Adipose tissue (tissue), 3 donors: ENCODE measurements around the gene PCYT1B. TPM values are rescaled to one million over a fixed set of nuclear protein-coding genes. Genes with fewer than 3 reads are reported as not detected.
"Not testable (repeated sequence)": the region's sequence is repeated elsewhere in the genome, so short reads cannot be mapped to it uniquely, and the experiment has no call there.

Source experiments
- H3K27ac ChIP-seq: one replicate; pipeline ENCODE4 v1.5.1; 2013; ENCODE audit warnings: low read depth, low read length
- WGBS, 3 donors: extraction: QIAGEN DNeasy Blood & Tissue Kit; methylation state at CpG; one replicate each; pipeline ENCODE4 v1.1.7; 2013; 5-methylcytosine and 5-hydroxymethylcytosine counted together
- polyA plus RNA-seq, 3 donors: library from polyadenylated mRNA; stranded (reverse); fragments of 200-250 nt; gene quantifications; one replicate each; pipeline ENCODE4 v1.2.3, GENCODE V29; 2013
- donor health status: healthy with polysubstance abuse.
- donor health status: Bipolar disorder and iron deficiency.
- donor health status: healthy.

The PCYT1B gene
- polyA plus RNA-seq, 3 donors = 0.03 to 0.66 (median 0.22) TPM

DNA sequence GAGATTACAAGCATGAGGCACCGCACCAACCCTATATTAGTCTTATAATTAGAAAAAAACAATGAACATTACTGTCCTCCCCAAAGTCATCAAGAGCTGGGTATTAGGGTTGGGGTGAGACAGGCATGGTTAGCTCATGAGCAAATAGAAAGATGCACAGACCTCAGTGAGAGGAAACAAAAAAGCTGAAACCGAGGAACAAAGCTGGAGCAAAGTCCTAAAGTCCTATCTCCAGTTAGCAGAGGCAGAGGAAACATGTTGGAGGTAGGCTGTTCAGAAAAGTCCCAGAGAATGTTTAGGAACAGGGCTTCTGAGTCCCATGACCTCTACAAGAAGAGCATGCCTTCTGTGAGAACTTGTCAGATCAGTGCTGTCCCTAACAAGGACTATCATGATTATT, 4.6 kb upstream of the PCYT1B start:
- H3K27ac ChIP-seq = no peak overlapping the region
- WGBS, 3 donors = 78 to 95% (median 81%) methylated on average over 2 of the region's 2 CpGs

DNA sequence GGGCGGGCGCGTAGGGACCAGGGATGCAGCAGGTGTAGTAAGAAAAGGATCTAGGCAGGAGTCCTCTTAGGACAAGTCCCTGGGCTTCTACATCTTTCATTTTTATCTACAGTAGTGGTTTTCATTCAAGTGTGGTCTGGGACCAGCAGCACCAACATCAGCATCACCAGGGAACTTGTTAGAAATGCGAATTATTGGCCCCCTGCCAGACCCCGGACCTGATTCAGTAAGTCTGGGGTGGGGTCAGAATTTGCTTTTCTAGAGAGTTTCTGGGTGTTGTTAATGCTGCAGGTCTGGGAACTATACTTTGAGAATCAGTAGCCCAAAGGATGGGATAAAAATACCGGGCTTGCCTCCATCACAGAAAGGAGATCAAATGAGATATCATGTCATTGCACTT, 1.3 kb upstream of the PCYT1B start:
- WGBS, 3 donors = 45 to 82% (median 72%) methylated on average over 3 to 6 of the region's 6 CpGs
- H3K27ac ChIP-seq = no peak overlapping the region

DNA sequence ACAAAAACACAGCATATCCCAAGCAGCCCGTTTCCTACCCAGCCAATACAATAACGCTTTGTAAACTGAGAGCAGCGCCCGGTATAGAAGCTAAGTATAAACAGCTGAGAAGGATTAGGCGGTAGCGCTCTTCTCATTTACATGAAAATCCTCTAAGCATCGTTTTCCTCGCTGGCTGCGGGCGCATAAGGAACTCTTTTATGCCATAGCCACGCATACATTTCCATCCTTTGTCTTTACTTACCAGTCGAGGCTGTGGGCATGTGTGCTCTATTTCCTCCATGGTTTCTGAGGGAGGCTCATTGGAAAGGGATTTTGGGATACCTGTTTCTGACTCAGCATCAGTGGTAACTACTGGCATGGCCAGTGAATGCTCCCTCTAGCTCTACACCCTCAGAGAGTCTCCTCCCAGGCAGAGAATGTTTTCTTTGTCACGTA, 383 bp downstream of the PCYT1B start:
- no peak overlapping the region for H3K27ac ChIP-seq
- 1 to 13% (median 10%) methylated on average over 13 of the region's 13 CpGs for WGBS, 3 donors

DNA sequence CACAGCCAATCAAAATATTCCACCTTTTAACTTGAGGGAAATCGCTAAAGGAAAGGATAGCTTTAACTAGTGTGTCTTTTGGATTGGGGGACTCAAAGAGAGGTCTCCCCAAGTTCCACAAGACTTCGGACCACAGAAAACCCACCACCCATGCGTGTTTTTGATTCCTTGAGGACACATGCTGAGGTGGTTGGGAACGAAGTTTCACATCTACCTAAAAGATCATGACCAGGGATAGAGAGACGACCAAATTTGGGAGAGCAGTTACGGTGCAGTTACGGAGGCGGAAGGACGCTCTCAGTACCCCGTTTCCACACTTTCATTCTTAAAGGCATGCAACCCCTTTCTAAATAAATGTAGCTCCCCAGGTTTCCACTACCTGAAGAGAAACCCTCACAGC, 1.1 kb downstream of the PCYT1B start:
- WGBS, 3 donors = 12 to 52% (median 42%) methylated on average over 10 of the region's 10 CpGs
- no peak overlapping the region for H3K27ac ChIP-seq

DNA sequence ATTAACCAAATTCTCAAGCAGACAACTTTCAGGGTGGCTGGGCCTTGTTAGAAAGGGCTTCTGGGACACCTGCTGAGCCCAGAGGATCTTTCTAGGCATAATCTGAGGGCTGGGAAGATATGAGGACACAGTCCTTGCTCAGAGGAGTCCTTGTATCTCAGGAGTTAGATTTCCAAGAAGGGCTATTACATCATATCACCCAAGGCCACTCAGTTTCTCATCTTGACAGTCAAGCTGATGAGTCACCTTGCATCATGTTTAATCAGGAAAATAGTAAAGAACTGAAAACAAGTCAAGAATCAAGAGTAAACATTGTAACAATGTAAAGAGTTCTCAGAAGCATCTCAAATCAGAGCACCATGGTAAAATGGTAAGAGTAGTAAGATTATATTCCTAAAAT, 4.0 kb downstream of the PCYT1B start:
- no peak overlapping the region for H3K27ac ChIP-seq

DNA sequence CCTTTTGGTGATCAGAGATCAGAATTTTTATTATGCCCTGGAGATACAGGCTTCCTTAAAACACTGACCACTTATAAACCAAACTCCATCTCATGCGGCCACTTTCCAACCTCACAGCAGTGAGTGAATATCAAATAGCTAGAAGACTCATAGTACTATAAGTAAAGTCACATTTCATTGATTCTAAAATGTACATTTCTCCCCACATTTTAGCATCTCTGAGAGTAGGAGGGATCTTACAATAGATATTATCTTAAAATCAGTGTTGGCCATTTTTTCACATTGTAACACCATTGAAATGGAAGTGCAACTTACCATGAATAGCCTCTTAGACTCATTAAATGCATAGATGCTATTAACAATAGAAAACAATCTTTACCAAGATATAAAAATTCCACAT, 17.4 kb downstream of the PCYT1B start:
- WGBS, 3 donors = 71 to 100% (median 88%) methylated on average over 1 of the region's 1 CpG
- H3K27ac ChIP-seq = no peak overlapping the region

DNA sequence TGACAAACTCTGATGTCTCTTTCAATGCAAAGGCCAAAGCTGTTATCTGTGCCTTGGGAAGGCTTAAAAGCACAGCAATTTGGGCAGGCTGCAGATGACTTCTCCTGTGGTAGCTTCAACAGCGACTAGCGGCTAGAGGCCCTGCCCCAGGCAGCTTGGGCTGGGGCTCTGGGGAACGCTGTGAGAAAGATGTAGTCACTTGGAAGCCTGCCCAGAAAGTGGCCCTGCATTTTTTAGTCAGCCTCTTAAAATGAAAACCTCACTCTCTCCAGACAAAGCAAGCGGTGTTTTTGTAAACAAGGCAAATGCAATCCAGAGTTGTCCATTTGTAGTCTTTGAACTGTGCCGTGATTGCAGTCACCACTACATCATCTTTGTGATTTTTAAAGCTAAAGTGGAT, 27.5 kb downstream of the PCYT1B start:
- WGBS, 3 donors = 44 to 51% (median 47%) methylated on average over 5 of the region's 5 CpGs

DNA sequence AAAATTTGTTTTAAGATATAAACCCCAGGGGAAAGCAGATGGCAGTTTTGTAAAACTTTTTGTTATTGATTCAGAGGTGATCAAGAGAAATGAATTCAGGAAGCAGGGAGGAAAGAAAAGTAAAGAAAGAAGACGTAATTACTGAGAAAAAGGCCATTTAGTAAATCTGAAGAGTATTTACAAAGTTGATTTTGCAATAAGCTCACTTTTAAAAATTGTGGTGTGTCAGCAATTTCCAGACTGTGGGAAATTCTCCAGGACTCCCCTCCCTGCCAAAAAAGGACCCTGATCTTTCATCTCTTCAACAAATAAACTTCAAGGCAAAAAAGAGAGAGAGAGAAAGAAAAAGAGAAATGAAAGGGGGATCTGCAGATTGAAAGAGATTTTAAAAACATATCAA, 36.6 kb downstream of the PCYT1B start:
- 19 to 27% (median 24%) methylated on average over 1 of the region's 1 CpG for WGBS, 3 donors
- H3K27ac ChIP-seq = no peak overlapping the region

More for the DNA sequence above, 27.5 kb downstream of the PCYT1B start:
- no peak overlapping the region for H3K27ac ChIP-seq

DNA sequence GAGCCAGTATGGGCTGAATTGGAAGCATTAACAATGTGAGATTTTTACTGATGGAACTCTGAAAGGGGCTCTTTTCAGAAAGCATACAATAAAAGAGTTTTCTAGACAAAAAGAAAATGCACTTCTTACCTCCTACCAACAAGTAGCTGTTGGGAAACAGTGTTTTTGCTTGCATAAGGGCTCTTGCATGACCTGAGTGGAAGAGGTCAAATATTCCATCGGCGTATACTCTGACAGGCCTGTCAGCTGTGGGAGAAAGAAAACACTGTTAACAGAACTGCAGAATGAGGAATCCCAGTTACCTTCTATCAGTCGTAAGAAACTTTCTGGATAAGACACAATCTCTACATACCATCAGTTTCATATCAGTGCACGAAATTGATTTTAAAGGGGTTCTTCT, 39.5 kb downstream of the PCYT1B start:
- H3K27ac ChIP-seq = no peak overlapping the region
- WGBS, 3 donors = 42 to 60% (median 52%) methylated on average over 4 of the region's 4 CpGs

DNA sequence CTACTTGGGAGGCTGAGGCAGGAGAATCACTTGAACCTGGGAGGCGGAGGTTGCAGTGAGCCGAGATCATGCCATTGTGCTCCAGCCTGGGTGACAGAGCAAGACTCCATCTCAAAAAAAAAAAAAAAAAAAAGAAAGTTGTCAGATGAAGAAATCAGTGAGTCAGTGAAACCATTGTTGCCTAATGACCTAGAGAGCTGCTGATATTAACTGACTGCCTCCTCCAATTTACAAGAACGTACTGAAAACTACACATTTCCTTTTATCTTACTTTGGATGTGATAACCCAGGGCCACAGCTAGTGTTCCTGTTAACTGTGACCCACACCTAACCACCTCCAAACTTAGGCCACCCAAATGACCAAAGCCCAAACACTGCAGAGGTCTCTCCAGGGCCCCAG, 41.2 kb downstream of the PCYT1B start:
- WGBS, 3 donors = 76 to 88% (median 77%) methylated on average over 3 of the region's 3 CpGs
- H3K27ac ChIP-seq = not testable (repeated sequence)

DNA sequence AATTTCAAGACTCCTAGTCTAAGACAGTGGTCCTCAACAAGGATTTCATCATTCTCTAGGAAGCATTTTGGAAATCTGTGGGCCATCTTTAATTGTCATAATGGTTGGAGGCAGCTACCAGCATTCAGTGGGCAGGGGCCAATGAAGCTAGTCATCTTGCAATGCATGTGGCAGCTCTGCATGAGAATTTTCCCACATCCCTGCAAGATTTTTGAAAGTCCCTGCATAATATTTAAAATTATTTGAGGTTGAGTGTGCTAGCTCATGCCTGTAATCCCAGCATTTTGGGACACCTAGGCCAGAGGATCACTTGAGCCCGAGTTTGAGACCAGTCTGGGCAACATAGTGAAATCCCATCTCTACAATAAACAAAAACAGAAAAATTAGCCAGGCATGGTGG, 44.0 kb downstream of the PCYT1B start:
- WGBS, 3 donors = 63 to 85% (median 73%) methylated on average over 1 of the region's 1 CpG
- no peak overlapping the region for H3K27ac ChIP-seq

DNA sequence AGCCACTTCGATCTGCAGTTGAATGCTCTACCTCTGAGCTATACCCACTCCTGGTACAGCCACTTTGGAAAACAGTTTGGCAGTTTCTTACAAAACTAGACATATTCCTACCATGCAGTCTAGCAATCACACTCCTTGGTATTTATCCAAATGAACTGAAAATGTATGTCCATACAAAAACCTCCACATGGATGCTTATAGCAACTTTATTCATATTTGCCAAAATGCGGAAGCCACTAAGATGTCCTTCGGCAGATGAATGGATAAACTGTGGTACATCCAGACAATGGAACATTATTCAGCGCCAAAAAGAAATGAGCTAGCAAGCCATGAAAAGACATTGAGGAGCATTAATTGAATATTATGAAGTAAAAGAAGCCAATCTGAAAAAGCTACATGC, 45.3 kb downstream of the PCYT1B start:
- WGBS, 3 donors = 92 to 96% (median 96%) methylated on average over 4 of the region's 4 CpGs
- H3K27ac ChIP-seq = no peak overlapping the region

DNA sequence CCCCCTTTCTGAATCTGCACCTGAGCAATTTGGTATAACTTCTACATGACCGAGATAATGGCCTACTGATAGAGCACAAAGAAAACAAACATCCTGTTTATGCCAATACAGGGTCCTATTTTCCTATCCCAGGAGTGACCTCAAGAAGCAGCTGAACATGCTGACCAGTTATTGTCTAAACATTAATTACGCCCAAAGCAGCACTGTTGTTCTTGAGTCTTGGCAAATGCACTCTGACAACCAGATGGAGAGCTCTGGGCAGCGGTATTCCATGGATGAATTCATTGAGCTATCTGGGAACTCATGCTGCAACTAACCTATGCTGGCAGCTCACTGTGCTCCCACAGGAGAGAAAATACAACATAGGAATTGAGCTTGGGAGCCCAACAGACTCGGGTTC, 52.6 kb downstream of the PCYT1B start:
- H3K27ac ChIP-seq = no peak overlapping the region
- 79 to 89% (median 81%) methylated on average over 4 of the region's 4 CpGs for WGBS, 3 donors

DNA sequence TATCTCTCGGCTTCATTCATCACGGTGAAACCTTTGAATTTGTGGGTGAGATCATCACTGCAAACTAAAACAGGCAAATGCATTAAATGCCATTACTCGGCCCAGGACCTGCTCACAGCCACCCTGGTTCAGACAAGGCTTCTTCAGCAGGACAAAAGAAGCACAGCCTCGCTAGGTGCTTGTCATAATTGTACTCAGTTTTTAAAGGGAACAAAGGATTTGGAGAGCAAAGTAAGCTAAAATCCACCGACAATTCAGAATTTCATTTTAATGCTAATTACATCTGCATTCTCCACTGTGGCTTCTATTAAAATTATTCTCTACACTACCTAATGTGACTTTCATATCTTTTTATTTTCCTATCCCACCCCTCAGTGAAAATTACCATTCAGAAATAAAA, 57.0 kb downstream of the PCYT1B start:
- 82 to 93% (median 89%) methylated on average over 5 of the region's 5 CpGs for WGBS, 3 donors
- H3K27ac ChIP-seq = no peak overlapping the region

DNA sequence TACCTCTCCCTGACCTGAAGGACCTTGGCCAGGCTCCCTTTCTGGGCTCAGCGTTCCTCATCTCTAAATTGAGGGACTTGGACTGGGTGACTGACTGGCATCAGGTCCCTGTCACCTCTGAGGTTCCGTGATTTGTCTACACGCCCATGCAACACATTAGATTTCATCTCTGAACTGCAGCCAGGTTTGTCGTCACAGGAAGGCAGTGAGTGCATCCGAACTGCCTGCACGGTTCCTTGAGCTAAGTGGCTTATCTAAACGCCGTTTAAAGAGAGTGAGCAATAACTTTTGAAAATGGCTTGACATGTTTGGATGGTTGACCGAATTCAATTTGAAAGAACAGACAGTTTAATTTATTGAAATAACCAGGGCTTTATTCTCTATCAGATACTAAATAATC, 70.1 kb downstream of the PCYT1B start:
- WGBS, 3 donors = 77 to 81% (median 80%) methylated on average over 9 of the region's 9 CpGs
- no peak overlapping the region for H3K27ac ChIP-seq

DNA sequence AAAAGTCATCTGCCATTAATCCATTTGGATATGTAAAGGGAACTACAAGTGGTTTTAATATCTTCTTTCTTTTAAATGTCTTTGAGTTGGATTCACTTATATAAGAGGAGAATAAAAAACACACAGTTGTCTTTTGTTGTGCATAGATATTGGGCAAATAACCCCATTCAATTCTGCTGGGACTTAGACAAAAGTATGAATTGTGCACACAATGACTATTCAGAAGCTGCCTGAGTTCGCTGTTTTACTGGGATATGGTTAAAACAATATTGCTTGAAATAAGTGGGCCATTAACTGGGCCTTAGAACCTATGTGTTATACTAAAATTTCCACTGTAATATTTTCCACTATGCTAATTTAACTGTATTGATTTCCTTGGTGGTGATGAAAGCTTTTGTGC, 71.7 kb downstream of the PCYT1B start:
- H3K27ac ChIP-seq = no peak overlapping the region
- WGBS, 3 donors = 74 to 100% (median 97%) methylated on average over 1 of the region's 1 CpG

DNA sequence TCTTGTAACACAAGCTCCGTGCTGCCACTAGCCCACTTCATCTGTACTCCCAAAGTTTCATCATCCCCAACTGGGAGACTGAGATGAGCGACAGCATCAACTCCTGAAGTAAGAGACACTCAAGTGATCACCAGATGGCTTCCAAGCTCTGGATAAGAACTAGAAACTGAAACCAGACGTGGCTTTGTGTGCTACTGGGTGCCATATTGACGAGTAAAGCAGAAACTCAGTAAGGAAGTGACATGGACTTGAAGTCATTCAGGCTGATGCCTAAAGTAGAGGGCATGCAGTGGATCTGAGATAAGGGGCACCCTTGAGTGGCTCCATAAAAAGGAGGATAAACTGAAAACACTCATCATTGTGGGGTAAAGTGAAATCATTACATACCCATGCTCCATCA, 72.4 kb downstream of the PCYT1B start:
- WGBS, 3 donors = 72 to 86% (median 86%) methylated on average over 4 of the region's 4 CpGs
- H3K27ac ChIP-seq = no peak overlapping the region

DNA sequence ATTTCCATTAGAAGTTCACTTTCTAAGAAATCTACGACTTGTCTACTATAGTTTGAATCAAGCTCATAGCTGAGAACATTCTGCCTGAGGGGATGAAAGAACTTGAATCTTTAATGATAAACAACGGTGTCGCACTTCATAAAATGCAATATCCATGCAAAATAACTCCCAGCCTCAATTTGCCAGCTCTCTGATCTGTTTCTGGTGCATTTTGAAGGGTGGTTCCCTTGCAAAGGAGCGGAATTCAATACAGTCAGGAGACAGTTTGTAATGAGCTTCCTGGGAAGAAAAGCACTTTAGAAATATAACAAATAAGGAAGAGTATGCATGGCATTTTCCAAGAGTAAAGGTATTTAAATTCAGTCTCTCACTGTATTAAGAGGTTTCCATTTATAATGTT, 80.0 kb downstream of the PCYT1B start:
- 84 to 87% (median 85%) methylated on average over 4 of the region's 4 CpGs for WGBS, 3 donors
- no peak overlapping the region for H3K27ac ChIP-seq

DNA sequence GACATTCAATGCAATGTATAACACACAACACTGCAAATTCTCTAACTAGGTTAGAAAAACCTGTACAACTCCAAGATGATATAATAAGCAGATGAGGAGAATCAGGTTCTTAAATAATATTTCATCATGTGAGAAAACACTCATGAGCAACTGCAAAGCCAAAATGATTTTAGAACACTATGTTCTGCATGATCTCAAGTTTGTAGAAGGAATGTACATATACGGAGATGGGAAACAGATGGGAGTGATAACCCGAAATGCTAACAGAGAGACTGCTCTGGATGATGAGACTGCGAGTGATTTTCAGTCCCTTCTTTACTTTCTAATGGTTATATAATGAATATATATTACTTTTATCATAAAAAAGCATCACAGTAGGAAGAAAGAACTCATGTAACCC, 80.9 kb downstream of the PCYT1B start:
- WGBS, 3 donors = 70 to 73% (median 72%) methylated on average over 3 of the region's 3 CpGs
- H3K27ac ChIP-seq = no peak overlapping the region

DNA sequence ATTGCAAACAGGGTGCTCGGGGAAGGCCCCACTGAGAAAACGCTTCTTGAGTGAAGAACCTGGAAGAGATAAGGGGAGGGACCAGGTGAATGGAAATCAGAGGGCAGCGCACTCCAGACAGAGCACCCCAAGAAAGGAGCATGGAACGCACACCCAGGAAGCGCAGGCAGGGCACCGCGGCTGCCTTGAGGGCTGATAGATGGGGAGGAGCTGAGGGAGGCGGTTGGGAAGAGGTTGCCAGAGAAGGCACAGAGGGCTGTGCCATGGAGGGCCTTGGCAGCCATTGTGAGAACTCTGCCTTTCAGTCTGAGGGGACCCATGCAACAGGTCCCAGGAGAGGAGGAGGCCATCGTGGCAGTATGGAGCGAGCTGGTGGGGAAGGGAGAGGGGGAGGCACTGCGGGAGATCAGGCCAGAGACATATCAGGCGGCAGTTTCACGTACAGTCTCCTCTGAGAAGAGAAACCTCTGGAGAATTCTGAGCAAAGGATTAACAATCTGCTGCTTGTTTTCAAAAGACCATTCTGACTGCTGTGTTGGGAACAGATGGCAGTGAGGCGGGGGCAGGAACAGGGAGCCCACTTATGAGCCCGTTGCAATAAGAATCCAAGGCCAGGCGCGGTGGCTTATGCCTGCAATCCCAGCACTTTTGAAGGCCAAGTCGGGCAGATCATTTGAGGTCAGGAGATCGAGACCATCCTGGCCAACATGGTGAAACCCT, 83.7 kb downstream of the PCYT1B start:
- H3K27ac ChIP-seq = no peak overlapping the region
- 85 to 95% (median 88%) methylated on average over 16 to 19 of the region's 19 CpGs for WGBS, 3 donors

DNA sequence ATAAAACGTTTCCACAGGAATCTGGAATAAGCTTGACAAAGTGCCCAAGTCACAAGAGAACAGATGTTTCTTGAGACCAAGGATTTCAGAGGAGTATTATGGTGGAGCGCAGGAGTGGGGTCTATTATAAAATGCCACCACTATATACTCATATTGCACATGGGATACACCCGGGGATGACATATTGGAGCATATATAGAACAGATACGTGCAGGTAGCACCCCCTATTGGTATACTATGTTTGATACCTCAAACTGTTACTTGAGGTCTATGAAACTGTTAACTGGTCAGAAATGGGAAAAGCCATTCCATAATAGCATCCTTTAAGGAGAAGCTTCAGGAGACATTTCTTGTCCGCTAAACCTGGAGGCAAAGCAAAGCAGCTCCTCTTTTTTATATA, 86.0 kb downstream of the PCYT1B start:
- WGBS, 3 donors = 58 to 78% (median 76%) methylated on average over 5 of the region's 5 CpGs
- no peak overlapping the region for H3K27ac ChIP-seq
